Stimulated activated CD8-positive, alpha-beta memory T cell treated with anti-CD3 and anti-CD28 coated beads, Interleukin-4, amount 100 ng/mL, for 48 hours (primary cell): ENCODE data around the gene AMPD1.

ENCODE experiments used
- DNase-seq: peaks from one replicate; pipeline ENCODE4 v3.0.0-alpha.2; 2020

AMPD1 gene

GRCh38 chr1:114696810-114697209 is 1.5 kb upstream of the AMPD1 start:
- DNase-seq: no peak

GRCh38 chr1:114694540-114695310 is 621 bp downstream of the AMPD1 start:
- no peak for DNase-seq

- no peak for DNase-seq
Observed at GRCh38 chr1:114692947-114693346, 2.4 kb downstream of the AMPD1 start.

GRCh38 chr1:114691061-114691460 is 4.3 kb downstream of the AMPD1 start:
- DNase-seq: no peak

- DNase-seq: no peak
Observed at GRCh38 chr1:114690148-114690547, 5.2 kb downstream of the AMPD1 start.

GRCh38 chr1:114688526-114688925 is 6.8 kb downstream of the AMPD1 start:
- no peak for DNase-seq

- DNase-seq: no peak
Observed at GRCh38 chr1:114685851-114686250, 9.5 kb downstream of the AMPD1 start.

- DNase-seq: no peak
Observed at GRCh38 chr1:114677691-114678090, 17.7 kb downstream of the AMPD1 start.

GRCh38 chr1:114676115-114676514 is 19.2 kb downstream of the AMPD1 start:
- no peak for DNase-seq

GRCh38 chr1:114671939-114672275 is 23.4 kb downstream of the AMPD1 start:
- no peak for DNase-seq

GRCh38 chr1:114671011-114671938 is 24.1 kb downstream of the AMPD1 start:
- no peak for DNase-seq

GRCh38 chr1:114670083-114671010 is 25.0 kb downstream of the AMPD1 start:
- peak; percentile 90 for DNase-seq

GRCh38 chr1:114669562-114670082 is 25.7 kb downstream of the AMPD1 start, which contains the start of gene DENND2C:
DENND2C (minus strand) TSS chr1:114670049; CDS start chr1:114625984, 44,065 bp downstream.
- no peak for DNase-seq

- no peak for DNase-seq
Observed at GRCh38 chr1:114668784-114669561, 26.4 kb downstream of the AMPD1 start.

GRCh38 chr1:114668373-114668772 is 27.0 kb downstream of the AMPD1 start:
- no peak for DNase-seq

- no peak for DNase-seq
Observed at GRCh38 chr1:114666954-114667353, 28.4 kb downstream of the AMPD1 start.

- DNase-seq: no peak
Observed at GRCh38 chr1:114660238-114660637, 35.1 kb downstream of the AMPD1 start.

- DNase-seq: no peak
Observed at GRCh38 chr1:114651893-114652292, 43.5 kb downstream of the AMPD1 start.

GRCh38 chr1:114648503-114648902 is 46.8 kb downstream of the AMPD1 start:
- DNase-seq: no peak

GRCh38 chr1:114641377-114641776 is 54.0 kb downstream of the AMPD1 start:
- DNase-seq: no peak

- DNase-seq: no peak
Observed at GRCh38 chr1:114638910-114639309, 56.4 kb downstream of the AMPD1 start.

- DNase-seq: no peak
Observed at GRCh38 chr1:114632427-114632826, 62.9 kb downstream of the AMPD1 start.
